HepG2 (cell line): ENCODE data around the gene RIPOR3. TPM values are rescaled to one million over a fixed set of nuclear protein-coding genes. Genes with fewer than 3 reads are reported as not detected.
A peak's percentile ranks its signal among the peaks of the same experiment; 100 is the strongest.

Experiments used
- DZIP1 ChIP-seq: sonication (generic); formaldehyde crosslinking; IDR thresholded peaks from 2 replicates; pipeline ENCODE4 v1.5.0; 2020; ENCODE audit warnings: mild to moderate bottlenecking, missing genetic modification reagents
- GPN1 ChIP-seq: sonication (generic); formaldehyde crosslinking; IDR thresholded peaks from 2 replicates; pipeline ENCODE4 v1.5.1; 2020; ENCODE audit warnings: missing genetic modification reagents, borderline replicate concordance
- MTERF4 ChIP-seq: sonication (generic); formaldehyde crosslinking; IDR thresholded peaks from 2 replicates; pipeline ENCODE4 v1.8.0; 2023; ENCODE audit warnings: mild to moderate bottlenecking, missing genetic modification reagents
- YEATS2 ChIP-seq: sonication (generic); formaldehyde crosslinking; IDR thresholded peaks from 2 replicates; pipeline ENCODE4 v1.4.0; 2020; ENCODE audit warnings: missing genetic modification reagents, borderline replicate concordance
- ZFP36L1 ChIP-seq: sonication (generic); formaldehyde crosslinking; IDR thresholded peaks from 2 replicates; pipeline ENCODE4 v1.8.0; 2022; ENCODE audit warnings: mild to moderate bottlenecking, missing genetic modification reagents, moderate library complexity
- ZNF350 ChIP-seq: sonication (generic); formaldehyde crosslinking; IDR thresholded peaks from 2 replicates; pipeline ENCODE4 v1.4.0; 2020; ENCODE audit warnings: mild to moderate bottlenecking, low read depth, missing genetic modification reagents, borderline replicate concordance
- ZNF362 ChIP-seq: sonication (generic); formaldehyde crosslinking; IDR thresholded peaks from 2 replicates; pipeline ENCODE4 v1.4.0; 2020; ENCODE audit warnings: missing genetic modification reagents, mild to moderate bottlenecking, borderline replicate concordance
- ZNF446 ChIP-seq: sonication (generic); formaldehyde crosslinking; IDR thresholded peaks from 2 replicates; pipeline ENCODE4 v1.5.0; 2020; ENCODE audit warnings: mild to moderate bottlenecking, missing genetic modification reagents
- ZNF549 ChIP-seq: sonication (generic); formaldehyde crosslinking; IDR thresholded peaks from 2 replicates; pipeline ENCODE4 v1.5.0; 2020; ENCODE audit warnings: missing genetic modification reagents
- ZNF646 ChIP-seq: sonication (generic); formaldehyde crosslinking; IDR thresholded peaks from 2 replicates; pipeline ENCODE4 v1.9.0; 2021; ENCODE audit warnings: mild to moderate bottlenecking, missing genetic modification reagents
- ZNF883 ChIP-seq: sonication (generic); formaldehyde crosslinking; IDR thresholded peaks from 2 replicates; pipeline ENCODE4 v1.5.1; 2020; ENCODE audit warnings: mild to moderate bottlenecking, missing genetic modification reagents; ENCODE audit errors: not compliant biosample characterization
- polyA plus RNA-seq, 8 experiments: library from polyadenylated mRNA; depleted of rRNA in 3 of 8; stranded (reverse) in 7 of 8; unstranded in 1 of 8; fragments of >200 nt; fragmentation: Illumina TruSeq in 4 of 8; extraction: Trizol in 4 of 8; gene quantifications; 2 replicates each; pipeline versions ENCODE4 v1.2.1 to v1.2.3, GENCODE V29; 2011 to 2016; ENCODE audit warnings: low read depth in 4 of 8, missing spikeins in 1 of 8, mixed read lengths in 1 of 8; ENCODE audit not compliant: insufficient read depth in 1 of 8
- total RNA-seq, 5 experiments: library from RNA; depleted of rRNA; stranded (reverse); fragments of >200 nt; fragmentation: Illumina TruSeq; extraction: Trizol; gene quantifications; 2 replicates each; pipeline ENCODE4 v1.2.3, GENCODE V29; 2016; ENCODE audit warnings: low read depth in 1 of 5
- TF ChIP-seq, protein P1 (sequence below): sonication (generic); formaldehyde crosslinking; IDR thresholded peaks from 2 replicates; pipeline ENCODE4 v1.8.0; 2022; ENCODE audit warnings: missing genetic modification reagents, mild to moderate bottlenecking, moderate library complexity, borderline replicate concordance

RIPOR3 gene
- total and polyA plus RNA-seq, 2 of the 13 experiments (the other 11 are each of a cell fraction or from before 2014, with no cell fraction given): 0.18 TPM; not detected in 1

DNA sequence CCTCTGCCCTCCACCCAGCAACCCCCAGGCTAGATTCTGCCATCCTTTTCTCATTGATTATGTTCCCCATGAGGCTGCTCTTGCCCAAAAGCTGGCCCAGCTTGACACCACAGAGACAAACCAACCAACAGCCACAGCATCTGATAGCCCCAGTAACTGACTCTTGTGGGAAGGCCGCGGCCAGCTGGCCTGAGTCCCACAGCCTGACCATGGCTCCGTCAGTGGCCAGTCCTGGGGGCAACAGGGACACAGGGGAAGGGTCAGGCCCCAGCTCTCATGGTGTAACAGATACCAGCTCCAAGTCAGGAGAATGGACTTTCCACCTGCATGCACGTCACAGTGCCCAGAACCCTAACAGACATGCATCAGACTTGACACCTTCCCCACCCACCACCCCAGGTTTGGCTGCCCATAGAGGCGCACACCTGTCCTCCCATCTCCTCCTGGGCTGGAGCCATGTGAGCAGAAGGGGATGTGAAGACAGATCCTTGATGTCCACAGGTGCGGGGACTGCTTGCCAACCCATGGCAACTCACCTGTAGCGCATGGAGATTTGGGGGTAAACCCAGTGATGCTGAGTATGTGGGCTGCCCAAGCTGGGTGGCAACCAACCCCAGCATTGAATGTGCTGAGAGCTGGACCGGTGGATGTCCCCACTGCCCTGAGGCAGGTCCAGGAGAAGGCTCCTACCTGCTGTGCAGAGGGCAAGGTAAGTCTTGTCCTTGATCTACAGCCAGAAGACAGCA lies 18.8 kb downstream of the RIPOR3 start (continued):
- peak; percentile 94; the same call in 1 of the 2 replicates for TF ChIP-seq DZIP1 (CRISPR knock-in tag)
- no peak for TF ChIP-seq MTERF4
- TF ChIP-seq YEATS2 (CRISPR knock-in tag): no peak
- no peak for TF ChIP-seq ZNF446 (CRISPR knock-in tag)
- TF ChIP-seq ZNF883 (CRISPR knock-in tag): peak; percentile 7
- no peak for TF ChIP-seq GPN1 (CRISPR knock-in tag)
- TF ChIP-seq ZNF362 (CRISPR knock-in tag): no peak
- no peak for TF ChIP-seq ZFP36L1 (CRISPR knock-in tag)
- no peak for TF ChIP-seq ZNF646 (CRISPR knock-in tag)
- TF ChIP-seq ZNF350: no peak
- TF ChIP-seq, protein P1, sequence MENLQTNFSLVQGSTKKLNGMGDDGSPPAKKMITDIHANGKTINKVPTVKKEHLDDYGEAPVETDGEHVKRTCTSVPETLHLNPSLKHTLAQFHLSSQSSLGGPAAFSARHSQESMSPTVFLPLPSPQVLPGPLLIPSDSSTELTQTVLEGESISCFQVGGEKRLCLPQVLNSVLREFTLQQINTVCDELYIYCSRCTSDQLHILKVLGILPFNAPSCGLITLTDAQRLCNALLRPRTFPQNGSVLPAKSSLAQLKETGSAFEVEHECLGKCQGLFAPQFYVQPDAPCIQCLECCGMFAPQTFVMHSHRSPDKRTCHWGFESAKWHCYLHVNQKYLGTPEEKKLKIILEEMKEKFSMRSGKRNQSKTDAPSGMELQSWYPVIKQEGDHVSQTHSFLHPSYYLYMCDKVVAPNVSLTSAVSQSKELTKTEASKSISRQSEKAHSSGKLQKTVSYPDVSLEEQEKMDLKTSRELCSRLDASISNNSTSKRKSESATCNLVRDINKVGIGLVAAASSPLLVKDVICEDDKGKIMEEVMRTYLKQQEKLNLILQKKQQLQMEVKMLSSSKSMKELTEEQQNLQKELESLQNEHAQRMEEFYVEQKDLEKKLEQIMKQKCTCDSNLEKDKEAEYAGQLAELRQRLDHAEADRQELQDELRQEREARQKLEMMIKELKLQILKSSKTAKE (CRISPR knock-in tag): no peak
- no peak for TF ChIP-seq ZNF549 (CRISPR knock-in tag)
